HEK293T (cell line): ENCODE results near the gene NINJ1.
"Not testable (repeated sequence)": the region's sequence is repeated elsewhere in the genome, so short reads cannot be mapped to it uniquely, and the experiment has no call there.

ENCODE experiments used
- CTCF ChIA-PET: fragments of 350-600 bp; formaldehyde crosslinking; extraction: SDS; loops from one replicate; lab custom pipeline; 2021; ENCODE audit warnings: antibody characterized with exemption, inconsistent platforms; lab: Yijun Ruan, JAX
- POLR2A ChIA-PET: fragments of 350-600 bp; formaldehyde crosslinking; extraction: SDS; loops from one replicate; lab custom pipeline; 2020; ENCODE audit warnings: antibody characterized with exemption, inconsistent platforms; lab: Yijun Ruan, JAX
- DNase-seq: peaks from one replicate; pipeline ENCODE4 v3.0.0; 2012; ENCODE audit warnings: mixed read lengths; ENCODE audit errors: extremely low spot score
- ARNT ChIP-seq: fragments of 450-650 bp; IDR thresholded peaks from 2 replicates; pipeline ENCODE4 v1.6.1; 2017; ENCODE audit warnings: mild to moderate bottlenecking
- BHLHE40 ChIP-seq: fragments of 450-650 bp; IDR thresholded peaks from 2 replicates; pipeline ENCODE4 v1.6.1; 2016; ENCODE audit warnings: mild to moderate bottlenecking, moderate library complexity, borderline replicate concordance
- CTBP1 ChIP-seq: fragments of 450-650 bp; IDR thresholded peaks from 2 replicates; pipeline ENCODE4 v1.6.1; 2016; ENCODE audit warnings: borderline replicate concordance
- ELF4 ChIP-seq: fragments of 450-650 bp; IDR thresholded peaks from 2 replicates; pipeline ENCODE4 v1.6.1; 2017; ENCODE audit warnings: antibody characterized with exemption
- FOXA1 ChIP-seq: fragments of 450-650 bp; IDR thresholded peaks from 2 replicates; pipeline ENCODE4 v1.6.1; 2016; ENCODE audit warnings: mild to moderate bottlenecking
- FOXK2 ChIP-seq: fragments of 450-650 bp; IDR thresholded peaks from 2 replicates; pipeline ENCODE4 v1.6.1; 2016; ENCODE audit warnings: mild to moderate bottlenecking
- FOXM1 ChIP-seq: fragments of 450-650 bp; IDR thresholded peaks from 2 replicates; pipeline ENCODE4 v1.6.1; 2017; ENCODE audit warnings: mild to moderate bottlenecking, borderline replicate concordance
- HDGF ChIP-seq: fragments of 450-650 bp; IDR thresholded peaks from 2 replicates; pipeline ENCODE4 v1.6.1; 2017; ENCODE audit warnings: antibody characterized with exemption, borderline replicate concordance
- L3MBTL2 ChIP-seq: fragments of 450-650 bp; conservative IDR thresholded peaks from 2 replicates; pipeline ENCODE4 v1.6.1; 2016; ENCODE audit warnings: mild to moderate bottlenecking
- LEF1 ChIP-seq: fragments of 450-650 bp; IDR thresholded peaks from 2 replicates; pipeline ENCODE4 v1.6.1; 2017; ENCODE audit warnings: mild to moderate bottlenecking, borderline replicate concordance
- NFRKB ChIP-seq: fragments of 450-650 bp; IDR thresholded peaks from 2 replicates; pipeline ENCODE4 v1.6.1; 2016; ENCODE audit warnings: mild to moderate bottlenecking, moderate library complexity
- SP1 ChIP-seq: fragments of 450-650 bp; IDR thresholded peaks from 2 replicates; pipeline ENCODE4 v1.6.1; 2017
- SUZ12 ChIP-seq: fragments of 450-650 bp; IDR thresholded peaks from 2 replicates; pipeline ENCODE4 v1.6.1; 2016; ENCODE audit warnings: mild to moderate bottlenecking
- TARDBP ChIP-seq: fragments of 450-650 bp; IDR thresholded peaks from 2 replicates; pipeline ENCODE4 v1.6.1; 2016
- ZNF384 ChIP-seq: fragments of 450-650 bp; IDR thresholded peaks from 2 replicates; pipeline ENCODE4 v1.6.1; 2016
- TF ChIP-seq, protein P1 (sequence below): fragments of 450-650 bp; IDR thresholded peaks from 2 replicates; pipeline ENCODE4 v1.6.1; 2016

NINJ1 gene

DNA sequence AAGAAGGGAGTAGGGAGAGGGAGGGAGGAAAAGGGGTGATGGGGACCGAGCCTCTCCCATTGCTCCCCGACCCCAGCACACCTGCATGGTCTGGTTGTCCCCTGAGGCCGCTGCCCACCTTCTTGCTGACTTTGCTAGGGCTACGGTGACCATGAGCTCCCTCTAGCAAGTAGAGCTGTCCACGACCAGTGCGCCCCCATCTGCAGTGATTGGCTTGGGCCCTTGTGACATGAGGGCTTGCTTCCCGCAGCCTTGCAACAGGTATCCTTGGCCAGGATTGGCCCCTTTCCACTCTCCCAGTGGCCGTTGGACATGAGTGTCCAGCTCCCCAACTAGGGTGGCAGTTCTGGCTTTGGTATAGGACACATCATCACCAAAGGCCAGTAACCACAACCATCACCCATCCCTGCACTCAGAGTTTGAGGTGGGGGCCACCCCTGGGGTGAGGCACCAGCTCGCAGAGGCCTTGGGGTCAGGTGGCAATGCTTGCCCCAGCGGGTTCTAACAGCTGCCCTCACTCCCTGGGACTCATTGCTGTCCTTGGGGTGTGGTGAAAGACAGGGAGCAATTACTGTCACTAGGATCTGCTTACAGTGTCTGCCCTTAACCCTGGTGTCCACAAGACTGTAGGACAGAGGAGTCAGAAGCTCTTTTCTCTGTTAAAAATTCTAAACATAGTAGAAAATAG lies 17.2 kb upstream of the NINJ1 start:
- ChIA-PET CTCF (interaction anchor here (1.3 kb wide), 1 partner anchor 10 kb away, joined by 3 read pairs; no protein-coding TSS in a partner anchor), POLR2A (no interaction called here)
- DNase-seq: no peak
- TF ChIP-seq FOXK2 (no peak), ZNF384 (no peak), L3MBTL2 (no peak), FOXM1 (no peak), HDGF (no peak), NFRKB (no peak), ARNT (no peak), FOXA1 (no peak), BHLHE40 (no peak), LEF1 (no peak), SUZ12 (no peak), TARDBP (no peak), SP1 (no peak), ELF4 (no peak), CTBP1 (no peak)
- TF ChIP-seq, protein P1, sequence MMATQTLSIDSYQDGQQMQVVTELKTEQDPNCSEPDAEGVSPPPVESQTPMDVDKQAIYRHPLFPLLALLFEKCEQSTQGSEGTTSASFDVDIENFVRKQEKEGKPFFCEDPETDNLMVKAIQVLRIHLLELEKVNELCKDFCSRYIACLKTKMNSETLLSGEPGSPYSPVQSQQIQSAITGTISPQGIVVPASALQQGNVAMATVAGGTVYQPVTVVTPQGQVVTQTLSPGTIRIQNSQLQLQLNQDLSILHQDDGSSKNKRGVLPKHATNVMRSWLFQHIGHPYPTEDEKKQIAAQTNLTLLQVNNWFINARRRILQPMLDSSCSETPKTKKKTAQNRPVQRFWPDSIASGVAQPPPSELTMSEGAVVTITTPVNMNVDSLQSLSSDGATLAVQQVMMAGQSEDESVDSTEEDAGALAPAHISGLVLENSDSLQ: no peak

DNA sequence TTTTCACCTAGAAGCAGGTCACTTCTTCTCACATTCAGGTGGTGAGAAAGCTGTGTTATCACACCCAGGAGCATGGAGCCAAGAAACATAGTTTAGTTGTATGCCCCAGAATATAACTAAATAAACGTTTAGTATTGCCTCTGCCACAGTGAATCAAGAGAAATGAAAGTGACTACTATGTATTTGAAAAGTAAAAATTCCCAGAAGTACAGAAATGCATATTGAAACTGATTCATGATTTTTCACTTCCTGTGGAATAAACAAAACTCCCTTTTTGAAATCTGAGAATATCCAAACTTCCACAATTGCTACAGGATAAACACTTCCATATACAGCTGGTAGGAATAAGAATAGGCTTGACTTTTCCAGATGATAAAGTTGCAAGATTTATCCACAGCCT lies 15.3 kb upstream of the NINJ1 start:
- TF ChIP-seq ARNT: no peak
- no peak for TF ChIP-seq FOXM1
- TF ChIP-seq BHLHE40: no peak
- CTCF ChIA-PET: no interaction called here
- no peak for DNase-seq
- POLR2A ChIA-PET: no interaction called here

DNA sequence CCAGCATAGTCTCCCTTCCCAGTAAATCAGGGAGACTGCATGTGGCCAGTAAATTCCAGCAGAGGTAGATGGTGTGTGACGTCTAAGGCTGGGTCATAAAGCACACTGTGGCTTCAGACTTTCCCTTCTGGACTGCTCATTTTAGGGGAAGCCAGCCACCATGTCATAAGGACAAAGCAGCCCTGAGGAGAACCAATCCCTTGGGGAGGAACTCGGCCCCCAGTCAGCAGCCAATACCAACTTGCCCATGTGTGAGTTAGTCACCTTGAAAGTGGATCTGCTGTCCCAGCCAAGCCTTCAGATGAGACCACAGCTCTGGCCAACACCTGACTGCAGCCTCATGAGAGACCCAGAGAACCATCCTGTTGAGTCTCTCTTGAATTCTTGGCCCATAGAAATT lies 14.7 kb upstream of the NINJ1 start:
- no peak for DNase-seq
- TF ChIP-seq SP1: no peak
- no peak for TF ChIP-seq ARNT
- TF ChIP-seq L3MBTL2: no peak
- TF ChIP-seq NFRKB: no peak
- no peak for TF ChIP-seq FOXK2
- no peak for TF ChIP-seq BHLHE40
- TF ChIP-seq SUZ12: no peak
- no peak for TF ChIP-seq FOXA1
- ChIA-PET POLR2A (no interaction called here), CTCF (no interaction called here)

DNA sequence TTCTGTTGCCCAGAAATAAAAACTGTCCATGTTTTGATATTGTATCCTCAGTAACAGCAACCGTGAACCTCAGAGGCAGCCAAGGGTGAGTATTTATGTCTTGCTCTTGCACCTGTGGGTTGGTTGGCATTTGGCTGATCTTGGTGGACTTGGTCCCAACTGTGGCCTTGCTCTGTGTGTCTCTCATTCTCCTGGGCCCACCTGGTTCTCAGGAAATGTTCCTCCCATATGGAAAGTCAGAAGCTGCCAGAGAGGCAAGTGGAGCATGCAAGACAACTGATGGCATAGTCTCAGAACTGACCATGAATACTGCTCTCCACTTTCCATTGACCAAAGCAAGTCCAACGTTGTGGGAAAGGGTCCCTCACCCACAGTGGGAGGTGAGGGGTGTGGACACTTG lies 13.6 kb upstream of the NINJ1 start:
- no peak for DNase-seq

DNA sequence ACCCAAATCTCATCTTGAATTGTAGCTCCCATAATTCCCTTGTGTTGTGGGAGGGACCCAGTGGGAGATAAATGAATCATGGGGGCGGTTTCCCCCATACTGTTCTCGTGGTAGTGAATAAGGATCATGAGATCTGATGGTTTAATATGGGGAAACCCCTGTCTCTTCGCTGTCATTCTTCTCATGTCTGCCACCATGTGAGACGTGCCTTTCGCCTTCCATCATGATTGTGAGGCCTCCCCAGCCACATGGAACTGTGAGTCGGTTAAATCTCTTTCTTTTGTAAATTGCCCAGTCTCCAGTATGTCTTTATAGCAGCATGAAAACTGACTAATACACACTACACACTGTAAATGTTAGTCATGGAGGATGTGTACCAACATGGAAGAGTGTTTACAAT lies 12.6 kb upstream of the NINJ1 start:
- POLR2A ChIA-PET, DNase-seq, CTCF ChIA-PET: not testable (repeated sequence)

More for the DNA sequence above, 13.6 kb upstream of the NINJ1 start:
- TF ChIP-seq LEF1: no peak
- ChIA-PET POLR2A (no interaction called here), CTCF (no interaction called here)

DNA sequence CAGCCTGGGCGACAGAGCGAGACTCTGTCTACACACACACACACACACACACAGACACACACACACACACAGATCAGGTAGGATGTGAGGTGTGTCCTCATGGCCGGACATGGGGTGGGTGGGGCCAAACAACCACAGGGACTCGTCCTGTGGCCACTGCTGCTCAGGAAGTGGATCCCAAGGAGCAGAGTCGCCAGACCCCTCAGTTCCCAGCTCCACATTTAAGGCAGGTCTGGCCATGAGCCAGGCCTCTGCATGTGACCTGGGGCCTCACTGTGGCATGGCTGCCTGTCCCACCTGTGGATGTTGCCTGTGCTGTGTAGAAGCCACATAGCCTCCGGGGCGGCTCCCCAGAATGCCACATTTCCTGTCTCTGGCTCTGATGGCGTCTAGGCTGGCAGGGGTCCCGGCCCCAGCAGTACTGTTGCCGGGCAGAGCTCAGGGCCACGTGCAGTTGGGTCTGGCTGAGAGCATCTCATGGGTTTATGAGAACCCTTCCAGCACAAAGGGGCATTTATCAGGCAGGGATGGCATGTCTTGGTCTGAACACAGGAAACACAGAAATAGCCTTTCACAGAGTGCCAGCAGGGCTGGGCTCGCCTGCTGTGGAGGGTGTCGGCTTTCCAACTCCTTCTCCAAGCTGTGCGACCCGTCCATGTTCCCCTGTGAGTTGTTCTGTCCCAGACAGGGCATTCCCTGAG lies 9.9 kb upstream of the NINJ1 start:
- no peak for DNase-seq
- ChIA-PET CTCF (interaction anchor here (0.8 kb wide), 1 partner anchor 10 kb away, joined by 5 read pairs; no protein-coding TSS in a partner anchor), POLR2A (no interaction called here)
- TF ChIP-seq SP1: no peak
- TF ChIP-seq L3MBTL2: no peak
- TF ChIP-seq NFRKB: no peak
- no peak for TF ChIP-seq ZNF384
- no peak for TF ChIP-seq ELF4
- TF ChIP-seq FOXA1: no peak
- no peak for TF ChIP-seq BHLHE40
- no peak for TF ChIP-seq CTBP1

DNA sequence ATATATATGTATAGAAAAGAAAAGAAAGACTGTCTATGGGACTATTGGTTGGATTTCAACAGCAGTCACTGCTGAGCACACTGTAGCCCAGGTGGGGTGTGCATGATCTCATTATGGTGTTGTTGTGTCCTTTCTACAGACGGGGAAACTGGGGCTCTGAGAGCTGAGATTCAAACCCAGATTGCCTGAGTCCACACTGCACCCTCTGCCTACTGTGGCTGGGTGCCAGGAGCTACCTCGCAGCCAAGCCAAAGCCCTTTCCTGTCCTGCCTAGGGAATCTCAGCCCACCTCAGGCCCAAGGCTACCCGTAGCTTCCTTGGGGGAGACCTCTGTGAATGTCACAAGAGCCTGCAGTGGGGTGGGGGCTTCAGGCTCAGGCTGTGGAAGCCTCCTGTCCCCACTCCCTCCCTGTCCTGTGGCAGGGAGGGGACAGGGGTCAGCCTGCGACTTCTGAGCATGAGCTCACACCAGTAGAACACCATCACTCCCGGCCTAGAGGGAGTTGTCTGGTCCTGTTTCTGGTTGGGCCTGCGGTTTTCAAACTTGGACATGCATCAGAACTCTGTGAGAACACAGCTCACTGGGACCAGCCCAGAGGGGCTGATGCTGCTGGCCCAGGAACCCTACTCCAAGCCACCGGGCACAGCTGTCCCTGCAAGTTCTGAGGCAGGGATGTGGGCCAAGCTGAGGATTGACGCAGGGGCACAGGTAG lies 7.9 kb upstream of the NINJ1 start:
- POLR2A ChIA-PET: interaction anchor here (1.3 kb wide), 1 partner anchor 8 kb away, joined by 6 read pairs; the partner anchor contains the start of gene NINJ1

More for the DNA sequence above, 7.9 kb upstream of the NINJ1 start:
- CTCF ChIA-PET: interaction anchor here (0.5 to 0.9 kb wide), 2 partner anchors 12 to 1804 kb away, joined by 3 to 10 read pairs; no protein-coding TSS in a partner anchor
- no peak for TF ChIP-seq SP1
- no peak for TF ChIP-seq ARNT
- TF ChIP-seq LEF1: no peak
- TF ChIP-seq CTBP1: no peak
- no peak for DNase-seq
